Left kidney (tissue), 2 donors: ENCODE measurements around the gene TBXA2R. TPM values are rescaled to one million over a fixed set of nuclear protein-coding genes. Genes with fewer than 3 reads are reported as not detected.
"Not testable (repeated sequence)": the region's sequence is repeated elsewhere in the genome, so short reads cannot be mapped to it uniquely, and the experiment has no call there.

Source experiments
- DNase-seq: peaks from one replicate; pipeline ENCODE4 v3.0.0-alpha.2; 2013
- polyA plus RNA-seq: library from polyadenylated mRNA; unstranded; fragments of 120-200 nt; gene quantifications from one replicate; pipeline ENCODE4 v1.2.1, GENCODE V29; 2013; ENCODE audit not compliant: insufficient read length

Gene TBXA2R
- polyA plus RNA-seq, 1 donor: 2.2 TPM

GRCh38 chr19:3606174-3606689 lies 443 bp downstream of the TBXA2R start:
- no peak for DNase-seq

DNA sequence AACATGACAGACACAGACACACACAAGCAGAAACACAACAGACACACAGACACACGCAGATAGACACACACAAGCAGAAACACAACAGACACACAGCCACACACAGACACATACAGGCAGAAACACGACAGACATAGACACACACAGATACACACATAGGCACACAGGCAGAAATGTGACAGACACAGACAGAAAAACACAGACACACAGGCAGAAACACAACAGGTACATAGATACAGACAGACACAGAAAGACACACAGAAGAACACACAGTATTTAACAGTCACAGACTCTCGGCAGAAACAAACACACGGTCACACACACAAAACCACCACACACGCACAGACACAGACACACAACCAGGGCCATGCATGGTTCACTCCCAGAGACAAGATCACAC lies 905 bp downstream of the TBXA2R start:
- no peak for DNase-seq

DNA sequence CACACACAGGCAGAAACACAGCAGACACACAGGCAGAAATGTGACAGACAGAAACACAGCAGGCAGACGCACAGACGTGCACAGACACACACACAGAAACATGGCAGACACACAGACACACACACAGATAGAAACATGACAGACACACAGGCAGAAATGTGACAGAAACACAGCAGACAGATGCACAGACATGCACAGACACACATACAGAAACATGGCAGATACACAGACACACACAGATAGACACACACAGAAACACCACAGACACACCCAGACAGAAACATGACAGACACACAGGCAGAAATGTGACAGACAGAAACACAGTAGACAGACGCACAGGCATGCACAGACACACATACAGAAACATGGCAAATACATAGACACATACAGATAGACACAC lies 1.3 kb downstream of the TBXA2R start:
- no peak for DNase-seq

- no peak for DNase-seq
These were observed 1.7 kb downstream of the TBXA2R start for GRCh38 chr19:3604987-3605343.

DNA sequence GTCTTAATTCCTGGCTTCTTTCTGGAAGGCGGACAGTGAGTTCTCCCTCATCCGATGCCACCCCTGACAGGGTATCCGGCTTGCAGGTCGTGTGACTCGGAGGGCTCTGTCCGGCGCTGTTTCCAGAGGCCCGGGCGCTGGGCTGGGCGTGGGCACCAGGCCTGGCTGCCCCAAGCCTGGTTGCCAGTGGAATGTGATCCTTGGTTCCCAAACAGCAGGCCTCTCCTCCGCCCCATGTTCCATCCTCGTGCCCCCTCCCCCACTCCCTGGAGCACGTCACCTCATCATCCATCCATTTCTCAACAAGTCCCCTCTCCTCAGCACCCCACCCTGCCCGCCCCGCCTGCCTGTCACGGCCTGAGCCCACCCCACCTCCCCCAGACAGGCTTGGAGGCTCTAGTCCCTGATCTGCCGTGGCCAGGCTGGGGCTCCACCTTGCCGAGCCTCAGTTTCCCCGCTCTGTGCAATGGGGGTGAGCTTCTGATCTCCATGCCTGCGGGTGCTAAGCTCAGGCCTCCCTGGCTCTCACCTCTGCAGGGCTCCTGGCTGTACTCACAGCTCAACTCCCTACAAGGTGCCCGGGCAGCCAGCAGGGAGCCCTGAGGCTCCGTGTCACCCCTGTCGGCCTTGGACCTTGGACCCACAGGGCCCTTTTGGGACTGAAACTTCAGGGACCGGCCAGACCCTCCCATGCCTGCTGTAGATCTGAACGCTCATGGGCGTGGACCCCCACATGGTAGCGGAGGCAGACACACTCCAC lies 2.3 kb downstream of the TBXA2R start:
- no peak for DNase-seq

DNA sequence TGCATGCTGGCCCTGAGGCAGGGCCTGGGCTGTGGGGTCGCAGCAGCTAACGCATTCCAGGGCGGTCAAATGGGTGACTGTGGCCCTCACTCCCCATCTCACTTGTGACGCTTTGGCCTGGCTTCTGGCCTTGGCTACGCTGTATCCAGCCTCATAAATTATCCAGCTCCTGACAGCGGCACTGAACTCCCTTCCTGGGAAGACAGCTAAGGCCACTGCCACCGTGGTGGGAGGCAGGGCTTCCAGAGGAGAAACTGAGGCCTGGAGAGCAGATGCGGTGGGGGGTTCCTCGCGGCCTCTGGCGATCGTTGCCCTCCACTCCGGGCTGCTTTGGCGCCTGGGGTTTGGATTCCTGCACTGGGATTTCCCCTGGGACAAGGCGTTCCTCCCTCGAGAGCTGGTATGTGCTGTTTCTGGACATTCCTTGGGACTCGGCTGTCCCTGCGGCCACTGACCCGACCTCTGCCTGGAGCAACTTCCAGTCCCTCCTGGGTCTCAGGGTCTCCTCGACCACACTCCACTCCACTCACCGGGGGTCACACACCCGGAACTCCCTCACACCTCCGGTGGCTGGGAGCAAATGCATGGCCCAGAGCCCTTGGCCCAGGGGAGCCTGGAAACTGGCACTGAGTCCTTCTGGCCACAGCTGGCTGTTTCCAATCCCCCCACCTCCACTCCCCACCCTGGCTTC lies 3.4 kb downstream of the TBXA2R start:
- DNase-seq: no peak

DNA sequence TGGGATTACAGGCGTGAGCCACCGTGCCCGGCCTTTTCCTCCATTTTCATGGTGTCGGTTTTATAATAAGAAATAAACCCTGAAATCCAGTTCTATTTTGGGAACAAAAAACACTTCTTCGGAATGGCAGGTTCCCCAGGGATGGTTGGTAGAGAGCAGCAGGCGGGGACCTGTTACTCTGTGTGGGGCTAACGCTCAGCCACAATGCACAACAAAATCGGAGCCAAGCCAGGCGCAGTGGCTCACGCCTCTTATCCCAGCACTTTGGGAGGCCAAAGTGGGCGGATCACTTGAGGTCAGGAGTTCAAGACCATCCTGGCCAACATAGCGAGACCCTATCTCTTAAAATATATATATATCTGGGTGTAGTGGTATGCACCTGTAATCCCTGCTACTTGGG lies 5.7 kb downstream of the TBXA2R start:
- no peak for DNase-seq

DNA sequence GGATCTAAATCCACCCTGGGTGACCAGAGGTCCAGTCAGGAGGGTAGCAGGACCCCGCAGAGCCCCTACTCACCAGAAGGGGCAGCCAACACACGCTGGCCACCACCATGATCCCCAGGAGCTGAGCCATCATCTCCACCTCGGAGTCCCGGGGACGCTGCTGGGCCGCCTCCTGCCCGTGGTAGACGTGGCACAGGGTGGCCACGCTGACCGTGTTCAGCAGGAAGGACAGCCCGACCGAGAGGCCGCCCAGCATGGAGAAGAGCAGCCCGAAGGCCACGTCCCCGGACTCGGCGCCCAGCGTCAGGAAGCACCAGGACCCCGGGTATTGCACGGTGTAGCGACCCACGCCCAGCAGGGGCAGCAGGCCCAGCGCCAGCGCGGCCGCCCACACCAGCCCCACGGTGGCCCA lies 6.9 kb downstream of the TBXA2R start:
- DNase-seq: no peak

DNA sequence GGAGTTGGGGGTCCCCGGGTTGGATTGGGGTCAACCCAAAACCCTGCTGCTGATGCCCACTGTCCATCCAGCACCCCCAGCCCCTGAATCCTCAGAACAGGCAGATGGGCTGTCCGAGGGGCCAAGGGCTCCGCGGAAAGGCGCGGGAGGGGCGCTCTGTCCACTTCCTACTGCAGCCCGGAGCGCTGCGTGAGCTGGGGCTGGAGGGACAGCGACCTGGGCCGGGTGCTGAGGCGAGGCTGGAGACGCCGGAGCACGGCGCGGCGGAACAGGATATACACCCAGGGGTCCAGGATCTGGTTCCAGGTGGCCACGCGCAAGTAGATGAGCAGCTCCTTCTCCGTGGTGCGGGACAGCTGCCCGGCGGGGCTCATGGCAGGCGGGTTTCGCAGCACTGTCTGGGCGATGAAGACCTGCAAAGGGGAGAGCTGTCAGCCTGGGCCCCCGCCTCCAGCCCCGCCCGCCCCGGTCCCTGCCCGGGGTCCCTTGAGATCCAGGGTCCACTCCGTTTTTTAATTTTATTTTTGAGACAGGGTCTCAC lies 11.1 kb downstream of the TBXA2R start:
- no peak for DNase-seq

GRCh38 chr19:3593156-3593555 lies 13.5 kb downstream of the TBXA2R start:
- DNase-seq: no peak

GRCh38 chr19:3591876-3592613 lies 14.6 kb downstream of the TBXA2R start:
- no peak for DNase-seq

GRCh38 chr19:3590991-3591659 lies 15.6 kb downstream of the TBXA2R start:
- DNase-seq: no peak

DNA sequence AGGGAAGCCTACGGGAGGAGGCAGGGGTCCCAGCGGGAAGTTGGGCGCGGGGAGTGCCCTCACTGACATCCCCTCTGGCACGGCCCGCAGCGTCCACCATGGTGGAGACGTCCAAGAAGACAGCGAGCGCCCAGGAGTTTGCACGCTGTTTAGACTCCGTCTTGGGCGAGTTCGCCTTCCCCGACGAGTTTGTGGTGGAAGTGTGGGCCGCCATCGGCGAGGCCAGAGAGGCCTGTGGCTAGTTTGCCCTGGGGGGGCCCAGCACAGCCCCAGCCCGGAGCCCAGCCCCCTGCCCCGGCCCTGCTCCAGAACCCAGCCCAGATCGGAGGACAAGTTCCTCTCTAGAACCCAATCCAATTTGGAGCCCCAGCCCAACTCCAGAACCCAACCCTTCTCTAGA lies 16.7 kb downstream of the TBXA2R start:
- no peak for DNase-seq

- DNase-seq: no peak
These were observed 17.2 kb downstream of the TBXA2R start for GRCh38 chr19:3589439-3589838.

GRCh38 chr19:3586707-3587346 lies 19.8 kb downstream of the TBXA2R start:
- DNase-seq: no peak

DNA sequence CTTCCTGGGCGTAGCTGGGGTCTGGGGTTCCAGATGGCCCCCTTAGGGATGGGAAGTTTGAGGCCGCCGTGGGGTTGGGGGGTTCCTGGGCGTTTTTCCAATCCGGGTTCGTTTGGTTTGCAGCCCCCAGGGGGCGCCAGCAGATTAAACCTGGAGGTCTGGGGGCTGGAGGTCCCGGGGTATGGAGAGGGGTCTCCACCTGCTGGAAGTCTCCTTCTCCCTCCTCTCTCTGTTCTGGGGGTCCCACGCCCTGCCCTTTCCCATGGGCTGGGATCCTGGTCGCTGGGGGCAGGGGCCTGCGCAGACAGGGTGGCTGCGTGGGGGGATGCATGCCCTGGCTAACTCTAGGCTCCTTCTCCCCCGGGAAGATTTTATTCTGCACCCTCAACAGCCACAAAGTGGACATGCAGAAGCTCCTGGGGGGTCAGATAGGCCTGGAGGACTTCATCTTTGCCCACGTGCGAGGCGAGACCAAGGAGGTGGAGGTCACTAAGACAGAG lies 20.5 kb downstream of the TBXA2R start:
- no peak for DNase-seq

DNA sequence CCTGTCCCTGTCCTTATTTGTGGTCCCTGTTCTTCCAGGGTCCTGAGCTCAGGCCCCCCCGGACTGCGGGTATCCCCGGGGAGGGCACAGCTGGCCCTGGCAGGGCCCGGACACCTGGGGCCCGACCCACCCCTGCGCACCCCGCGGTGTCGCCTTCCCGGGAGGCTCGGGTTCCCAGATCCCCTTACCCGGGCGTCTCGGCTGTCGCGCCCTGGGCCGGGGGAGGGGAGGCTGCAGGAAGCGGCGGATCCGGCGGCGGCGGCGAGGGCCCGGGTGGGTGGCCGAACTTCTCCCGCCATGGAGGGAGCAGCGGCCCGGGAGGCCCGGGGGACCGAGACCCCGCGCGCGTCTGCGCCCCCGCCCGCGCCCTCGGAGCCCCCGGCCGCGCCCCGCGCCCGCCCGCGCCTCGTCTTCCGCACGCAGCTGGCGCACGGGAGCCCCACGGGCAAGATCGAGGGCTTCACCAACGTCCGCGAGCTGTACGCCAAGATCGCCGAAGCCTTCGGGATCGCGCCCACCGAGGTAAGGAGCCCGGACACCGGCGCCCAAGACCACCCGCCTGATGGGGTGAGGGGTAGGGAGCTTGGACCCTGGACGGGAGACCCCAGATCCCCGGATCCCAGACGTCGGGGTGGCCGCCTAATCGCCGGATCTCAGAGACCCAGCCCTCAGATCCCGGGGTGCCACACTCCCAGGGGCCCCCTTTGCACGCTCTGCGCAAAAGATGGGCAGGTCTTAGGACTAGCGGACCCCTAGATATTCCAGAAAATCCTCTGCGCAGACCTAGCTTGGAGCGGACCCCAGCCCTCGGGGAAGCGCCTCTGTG lies 21.2 kb downstream of the TBXA2R start, which contains the start of gene GIPC3:
Gene GIPC3, plus strand, starts transcription at position 178 of the 826 bp plus-strand sequence. Its CDS starts 120 bp downstream, at position 298.
- DNase-seq: no peak

- DNase-seq: not testable (repeated sequence)
These were observed 22.5 kb downstream of the TBXA2R start for GRCh38 chr19:3584036-3584802.

GRCh38 chr19:3581792-3582191 lies 24.9 kb downstream of the TBXA2R start:
- DNase-seq: not testable (repeated sequence)
